DOHH2 (cell line): ENCODE results near the gene SELENON.

Experiments
- H3F3A ChIP-seq: fragments of 200-600 bp; sonication (generic), shearing (Covaris generic); 2 replicates; pipeline ENCODE4 v1.6.0; 2016; ENCODE audit warnings: antibody characterized with exemption, mild to moderate bottlenecking; ENCODE audit not compliant: control insufficient read depth, insufficient read depth
- H3K27ac ChIP-seq: fragments of 200-600 bp; sonication (generic); 2 replicates; pipeline ENCODE4 v1.5.1; 2014; ENCODE audit warnings: low read depth, mild to moderate bottlenecking, low read length, moderate library complexity
- H3K27me3 ChIP-seq: fragments of 200-600 bp; sonication (generic); 2 replicates; pipeline ENCODE4 v1.6.1; 2014; ENCODE audit warnings: mild to moderate bottlenecking, low read length, mixed read lengths; ENCODE audit not compliant: control insufficient read depth
- H3K36me3 ChIP-seq: fragments of 200-600 bp; sonication (generic); 2 replicates; pipeline ENCODE4 v1.6.1; 2014; ENCODE audit warnings: mild to moderate bottlenecking, low read length, moderate library complexity, mixed read lengths; ENCODE audit not compliant: control insufficient read depth
- H3K4me1 ChIP-seq: fragments of 200-600 bp; sonication (generic); 2 replicates; pipeline ENCODE4 v1.6.1; 2014; ENCODE audit warnings: mild to moderate bottlenecking, low read length, mixed read lengths; ENCODE audit not compliant: control insufficient read depth
- H3K4me2 ChIP-seq: fragments of 200-600 bp; sonication (generic); 2 replicates; pipeline ENCODE4 v1.6.0; 2014; ENCODE audit warnings: mild to moderate bottlenecking, low read length, moderate library complexity
- H3K4me3 ChIP-seq: fragments of 200-600 bp; sonication (generic); 2 replicates; pipeline ENCODE4 v1.5.1; 2014; ENCODE audit warnings: mild to moderate bottlenecking, low read length, mixed read lengths
- H3K79me2 ChIP-seq: fragments of 200-600 bp; sonication (generic); 2 replicates; pipeline ENCODE4 v1.6.1; 2014; ENCODE audit warnings: mild to moderate bottlenecking, low read length, mixed read lengths; ENCODE audit not compliant: control insufficient read depth
- H3K9me2 ChIP-seq: fragments of 200-600 bp; sonication (generic); replicated peaks from 2 replicates; pipeline ENCODE4 v1.6.1; 2014; ENCODE audit warnings: mild to moderate bottlenecking, low read length, mixed read lengths; ENCODE audit not compliant: control insufficient read depth
- H3K9me3 ChIP-seq: fragments of 200-600 bp; sonication (generic); 2 replicates; pipeline ENCODE4 v1.6.1; 2014; ENCODE audit warnings: antibody characterized with exemption, low read length, mixed read lengths; ENCODE audit not compliant: control insufficient read depth, insufficient read depth
- H4K20me1 ChIP-seq: fragments of 200-600 bp; sonication (generic); 2 replicates; pipeline ENCODE4 v1.6.0; 2014; ENCODE audit warnings: low read depth, mild to moderate bottlenecking, antibody characterized with exemption, low read length, moderate library complexity; ENCODE audit not compliant: control insufficient read depth, insufficient read depth
- EZH2phosphoT487 ChIP-seq: fragments of 200-600 bp; sonication (generic); IDR thresholded peaks from 2 replicates; pipeline ENCODE4 v1.6.1; 2017; ENCODE audit warnings: borderline replicate concordance, mild to moderate bottlenecking, antibody characterized with exemption, low read length, moderate library complexity, mixed read lengths
- TF ChIP-seq, protein P1 (sequence below): fragments of 200-600 bp; sonication (generic); IDR thresholded peaks from one replicate; pipeline ENCODE4 v1.5.1; 2014; ENCODE audit warnings: antibody characterized with exemption, mild to moderate bottlenecking, low read depth, low read length; ENCODE audit not compliant: poor library complexity, severe bottlenecking

Gene SELENON

DNA sequence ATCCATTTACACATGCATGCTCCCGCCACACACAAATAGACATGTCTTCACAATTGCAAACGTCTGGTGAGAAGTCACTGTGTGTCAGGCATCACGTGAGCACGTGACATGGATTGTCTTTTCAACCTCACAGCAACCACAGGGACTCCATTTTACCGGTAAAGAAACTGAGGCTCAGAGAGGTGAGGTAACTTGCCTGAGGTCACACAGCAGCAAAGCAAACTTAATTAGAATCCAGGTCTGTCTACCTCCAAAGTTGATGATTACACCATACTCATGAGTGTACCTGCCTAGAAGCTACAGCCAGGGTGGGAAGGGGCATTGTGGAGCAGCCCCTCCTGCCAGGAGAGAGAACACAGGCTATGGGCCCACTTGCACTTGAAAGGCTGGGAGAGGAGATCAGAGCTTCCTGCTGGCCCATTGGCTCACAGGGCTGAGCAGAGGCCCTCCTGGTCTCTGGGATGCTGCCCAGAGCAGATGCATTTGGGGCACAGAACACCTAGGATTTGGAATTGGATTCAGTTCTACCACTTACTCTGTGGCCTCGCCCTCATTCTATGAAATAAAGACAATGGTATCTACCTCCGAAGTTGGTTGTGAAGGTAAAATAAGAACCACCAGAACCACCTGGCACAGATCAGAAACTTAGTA is 44.4 kb upstream of the SELENON start:
- H3K4me1 ChIP-seq: no peaks in the 10 kb centered on the region
- no peaks in the 10 kb centered on the region for H3K9me2 ChIP-seq
- H4K20me1 ChIP-seq: no peaks in the 10 kb centered on the region
- TF ChIP-seq, protein P1, sequence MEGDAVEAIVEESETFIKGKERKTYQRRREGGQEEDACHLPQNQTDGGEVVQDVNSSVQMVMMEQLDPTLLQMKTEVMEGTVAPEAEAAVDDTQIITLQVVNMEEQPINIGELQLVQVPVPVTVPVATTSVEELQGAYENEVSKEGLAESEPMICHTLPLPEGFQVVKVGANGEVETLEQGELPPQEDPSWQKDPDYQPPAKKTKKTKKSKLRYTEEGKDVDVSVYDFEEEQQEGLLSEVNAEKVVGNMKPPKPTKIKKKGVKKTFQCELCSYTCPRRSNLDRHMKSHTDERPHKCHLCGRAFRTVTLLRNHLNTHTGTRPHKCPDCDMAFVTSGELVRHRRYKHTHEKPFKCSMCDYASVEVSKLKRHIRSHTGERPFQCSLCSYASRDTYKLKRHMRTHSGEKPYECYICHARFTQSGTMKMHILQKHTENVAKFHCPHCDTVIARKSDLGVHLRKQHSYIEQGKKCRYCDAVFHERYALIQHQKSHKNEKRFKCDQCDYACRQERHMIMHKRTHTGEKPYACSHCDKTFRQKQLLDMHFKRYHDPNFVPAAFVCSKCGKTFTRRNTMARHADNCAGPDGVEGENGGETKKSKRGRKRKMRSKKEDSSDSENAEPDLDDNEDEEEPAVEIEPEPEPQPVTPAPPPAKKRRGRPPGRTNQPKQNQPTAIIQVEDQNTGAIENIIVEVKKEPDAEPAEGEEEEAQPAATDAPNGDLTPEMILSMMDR: no peak
- no peak for TF ChIP-seq EZH2phosphoT487
- no peak overlapping the region for H3K4me3 ChIP-seq
- H3F3A ChIP-seq: no peaks in the 10 kb centered on the region
- H3K27me3 ChIP-seq: peaks cover 36% of the 10 kb centered on the region
- no peak overlapping the region for H3K27ac ChIP-seq
- no peaks in the 10 kb centered on the region for H3K36me3 ChIP-seq
- H3K4me2 ChIP-seq: no peak overlapping the region
- H3K79me2 ChIP-seq: no peaks in the 10 kb centered on the region
- H3K9me3 ChIP-seq: no peaks in the 10 kb centered on the region

DNA sequence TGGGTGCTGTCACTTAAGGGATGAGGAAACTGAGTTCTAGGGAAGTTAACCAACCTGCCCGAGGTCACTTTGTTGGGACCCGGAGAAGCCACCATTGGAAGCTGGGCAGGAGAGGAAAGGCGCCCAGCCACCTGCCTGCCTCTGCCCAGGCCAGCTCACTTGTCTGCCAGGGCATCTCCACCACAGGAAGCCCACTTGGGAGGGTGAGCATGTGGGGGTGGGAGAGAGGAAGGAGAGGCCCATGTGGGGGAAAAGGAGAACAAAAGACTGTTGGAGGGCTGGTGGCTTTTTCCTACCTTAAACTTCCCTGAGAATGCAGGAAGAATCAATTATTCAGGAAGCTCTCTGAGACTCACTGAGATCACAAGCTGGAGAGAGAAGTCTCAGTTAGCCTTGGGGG is 43.8 kb upstream of the SELENON start:
- no peaks in the 10 kb centered on the region for H3K9me3 ChIP-seq
- TF ChIP-seq, protein P1: no peak
- TF ChIP-seq EZH2phosphoT487: no peak
- H3K4me3 ChIP-seq: no peak overlapping the region
- peaks cover 37% of the 10 kb centered on the region for H3K27me3 ChIP-seq
- no peaks in the 10 kb centered on the region for H4K20me1 ChIP-seq
- no peaks in the 10 kb centered on the region for H3K36me3 ChIP-seq
- no peak overlapping the region for H3K27ac ChIP-seq
- no peaks in the 10 kb centered on the region for H3K79me2 ChIP-seq
- no peak overlapping the region for H3K4me2 ChIP-seq
- no peaks in the 10 kb centered on the region for H3K9me2 ChIP-seq
- no peaks in the 10 kb centered on the region for H3K4me1 ChIP-seq
- no peaks in the 10 kb centered on the region for H3F3A ChIP-seq

DNA sequence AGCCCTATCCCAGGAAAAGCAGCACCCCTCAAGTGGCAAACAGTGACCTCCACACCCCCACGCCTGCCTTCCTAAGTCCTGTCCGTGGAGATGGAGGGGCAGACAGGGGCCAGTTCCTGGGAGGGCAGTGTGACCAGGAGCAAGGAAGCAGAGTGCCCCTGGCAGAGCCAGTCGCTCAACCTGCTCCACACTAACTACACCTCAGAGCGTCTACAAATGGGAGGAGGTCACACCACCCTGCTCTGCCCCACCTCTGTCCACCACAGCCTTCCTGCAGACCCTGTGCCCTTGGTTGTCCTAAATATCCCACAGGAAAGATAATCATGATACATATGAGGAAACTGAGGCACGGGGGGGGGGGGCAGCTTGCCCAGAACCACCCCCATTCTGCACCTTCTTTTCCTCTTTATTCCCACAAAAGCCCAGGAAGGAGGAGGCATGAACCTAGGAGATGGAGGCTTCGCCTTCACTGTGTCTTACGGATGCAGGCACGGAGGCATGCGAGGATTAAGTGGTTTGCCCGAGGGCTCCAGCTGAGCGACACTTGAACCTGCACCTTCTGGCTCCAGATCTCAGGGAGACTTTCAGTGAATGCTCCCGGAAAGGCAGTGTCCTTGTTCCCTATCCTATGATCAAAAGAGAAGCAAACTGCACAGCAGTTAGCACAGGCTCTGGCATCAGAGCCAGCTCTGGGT is 42.7 kb upstream of the SELENON start:
- TF ChIP-seq, protein P1: no peak
- no peak for TF ChIP-seq EZH2phosphoT487
- H3K4me3 ChIP-seq: no peak overlapping the region
- H3K27me3 ChIP-seq: peaks cover 37% of the 10 kb centered on the region
- H3K4me1 ChIP-seq: no peaks in the 10 kb centered on the region
- no peak overlapping the region for H3K4me2 ChIP-seq
- no peaks in the 10 kb centered on the region for H3K36me3 ChIP-seq
- H3K27ac ChIP-seq: no peak overlapping the region
- no peaks in the 10 kb centered on the region for H3K9me3 ChIP-seq
- no peaks in the 10 kb centered on the region for H3F3A ChIP-seq
- H4K20me1 ChIP-seq: no peaks in the 10 kb centered on the region
- H3K79me2 ChIP-seq: no peaks in the 10 kb centered on the region
- no peaks in the 10 kb centered on the region for H3K9me2 ChIP-seq
